Smooth muscle cell (in vitro differentiated cells): ENCODE measurements around the gene LGR4. TPM values are rescaled to one million over a fixed set of nuclear protein-coding genes. Genes with fewer than 3 reads are reported as not detected.
"Not testable (repeated sequence)": the region's sequence is repeated elsewhere in the genome, so short reads cannot be mapped to it uniquely, and the experiment has no call there.

Source experiments
- DNase-seq: peaks from one replicate; lab custom pipeline; 2025; ENCODE audit not compliant: unreplicated experiment; lab: John Stamatoyannopoulos, UW
- H2AFZ ChIP-seq: fragments of 200-600 bp; sonication (generic); 2 replicates; pipeline ENCODE4 v1.6.0; 2016; ENCODE audit warnings: antibody characterized with exemption, low read depth, mild to moderate bottlenecking
- H3F3A ChIP-seq: fragments of 200-600 bp; sonication (generic); 2 replicates; pipeline ENCODE4 v1.6.0; 2017; ENCODE audit warnings: antibody characterized with exemption, low read depth
- H3K27ac ChIP-seq: fragments of 200-600 bp; sonication (generic); 2 replicates; pipeline ENCODE4 v1.5.1; 2016; ENCODE audit warnings: low read depth, mild to moderate bottlenecking
- H3K27me3 ChIP-seq: fragments of 200-600 bp; sonication (generic); 2 replicates; pipeline ENCODE4 v1.6.1; 2016; ENCODE audit warnings: low read depth, mild to moderate bottlenecking
- H3K36me3 ChIP-seq: fragments of 200-600 bp; sonication (generic); 2 replicates; pipeline ENCODE4 v1.5.1; 2016; ENCODE audit warnings: low read depth
- H3K4me1 ChIP-seq: fragments of 200-600 bp; sonication (generic); 2 replicates; pipeline ENCODE4 v1.5.1; 2016; ENCODE audit warnings: low read depth
- H3K4me2 ChIP-seq: fragments of 200-600 bp; sonication (generic); 2 replicates; pipeline ENCODE4 v1.6.0; 2016; ENCODE audit warnings: mild to moderate bottlenecking
- H3K4me3 ChIP-seq: fragments of 200-600 bp; sonication (generic); 2 replicates; pipeline ENCODE4 v1.5.1; 2016; ENCODE audit warnings: mild to moderate bottlenecking
- H3K79me2 ChIP-seq: fragments of 200-600 bp; sonication (generic); 2 replicates; pipeline ENCODE4 v1.6.0; 2016; ENCODE audit warnings: low read depth, mild to moderate bottlenecking
- H3K9ac ChIP-seq: fragments of 200-600 bp; sonication (generic); 2 replicates; pipeline ENCODE4 v1.6.0; 2016; ENCODE audit warnings: low read depth
- H3K9me3 ChIP-seq: fragments of 200-600 bp; sonication (generic); replicated peaks from 2 replicates; pipeline ENCODE4 v1.5.1; 2016; ENCODE audit warnings: low read depth
- H4K20me1 ChIP-seq: fragments of 200-600 bp; sonication (generic); 2 replicates; pipeline ENCODE4 v1.6.0; 2016; ENCODE audit warnings: low read depth
- WGBS: methylation state at CpG from one replicate; pipeline ENCODE4 v1.1.7; 2016; ENCODE audit warnings: low lambda C conversion rate; 5-methylcytosine and 5-hydroxymethylcytosine counted together
- polyA plus RNA-seq: library from polyadenylated mRNA; unstranded; fragments of >200 nt; fragmentation: Nextera tagmentation; extraction: Ambion mirVana; gene quantifications from 2 replicates; pipeline ENCODE4 v1.2.1, GENCODE V29; 2016
- total RNA-seq: library from RNA; depleted of rRNA; stranded (reverse); fragments of >200 nt; gene quantifications from 2 replicates; pipeline ENCODE4 v1.2.3, GENCODE V29; 2014
- TF ChIP-seq, protein P1 (sequence below): fragments of 200-600 bp; sonication (generic); IDR thresholded peaks from 2 replicates; pipeline ENCODE4 v1.5.1; 2017; ENCODE audit warnings: borderline replicate concordance, mild to moderate bottlenecking, antibody characterized with exemption; ENCODE audit not compliant: insufficient read depth, poor library complexity, severe bottlenecking

LGR4 gene, protein sequence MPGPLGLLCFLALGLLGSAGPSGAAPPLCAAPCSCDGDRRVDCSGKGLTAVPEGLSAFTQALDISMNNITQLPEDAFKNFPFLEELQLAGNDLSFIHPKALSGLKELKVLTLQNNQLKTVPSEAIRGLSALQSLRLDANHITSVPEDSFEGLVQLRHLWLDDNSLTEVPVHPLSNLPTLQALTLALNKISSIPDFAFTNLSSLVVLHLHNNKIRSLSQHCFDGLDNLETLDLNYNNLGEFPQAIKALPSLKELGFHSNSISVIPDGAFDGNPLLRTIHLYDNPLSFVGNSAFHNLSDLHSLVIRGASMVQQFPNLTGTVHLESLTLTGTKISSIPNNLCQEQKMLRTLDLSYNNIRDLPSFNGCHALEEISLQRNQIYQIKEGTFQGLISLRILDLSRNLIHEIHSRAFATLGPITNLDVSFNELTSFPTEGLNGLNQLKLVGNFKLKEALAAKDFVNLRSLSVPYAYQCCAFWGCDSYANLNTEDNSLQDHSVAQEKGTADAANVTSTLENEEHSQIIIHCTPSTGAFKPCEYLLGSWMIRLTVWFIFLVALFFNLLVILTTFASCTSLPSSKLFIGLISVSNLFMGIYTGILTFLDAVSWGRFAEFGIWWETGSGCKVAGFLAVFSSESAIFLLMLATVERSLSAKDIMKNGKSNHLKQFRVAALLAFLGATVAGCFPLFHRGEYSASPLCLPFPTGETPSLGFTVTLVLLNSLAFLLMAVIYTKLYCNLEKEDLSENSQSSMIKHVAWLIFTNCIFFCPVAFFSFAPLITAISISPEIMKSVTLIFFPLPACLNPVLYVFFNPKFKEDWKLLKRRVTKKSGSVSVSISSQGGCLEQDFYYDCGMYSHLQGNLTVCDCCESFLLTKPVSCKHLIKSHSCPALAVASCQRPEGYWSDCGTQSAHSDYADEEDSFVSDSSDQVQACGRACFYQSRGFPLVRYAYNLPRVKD
- 92.2 and 96.5 TPM in 2 replicates for total RNA-seq
- polyA plus RNA-seq = 21.4 and 35.9 TPM in 2 replicates

DNA sequence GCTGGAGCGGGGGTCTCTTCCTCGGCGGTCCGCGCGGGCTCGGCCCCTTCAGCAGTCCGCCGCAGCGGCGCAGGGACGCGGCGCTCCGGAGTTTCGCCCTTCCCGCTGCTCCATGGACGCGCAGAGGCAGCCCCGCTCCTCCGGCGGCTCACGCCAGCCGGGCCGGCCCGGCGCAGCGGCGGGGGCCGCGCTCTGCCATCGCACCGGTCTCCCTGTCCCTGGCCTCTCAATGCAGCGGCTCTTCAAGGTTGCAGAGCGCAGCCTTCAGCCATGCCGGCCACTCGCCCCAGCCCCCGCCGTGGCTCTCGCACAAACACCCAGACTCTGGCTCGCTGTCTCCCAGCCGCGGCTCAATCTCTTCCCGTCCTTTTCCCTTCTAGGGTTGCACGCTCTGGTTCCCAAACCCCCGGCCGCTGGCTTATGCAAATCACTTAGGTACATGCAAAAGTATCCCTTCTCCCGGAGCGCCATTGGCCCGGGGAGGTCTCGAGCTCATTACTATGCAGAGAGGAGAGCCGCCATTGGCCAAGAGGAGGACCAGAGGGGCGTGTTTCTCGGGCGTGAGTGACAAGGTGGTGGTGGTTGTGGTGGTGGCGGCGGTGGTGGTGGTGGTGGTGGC, at the start of gene LGR4:
Gene LGR4, minus strand, starts transcription at position 393 of the 619 bp plus-strand sequence. CDS start 488 bp downstream, outside the sequence.
- Histone ChIP-seq H3K4me2 (peak within 1 kb of the TSS; percentile 96), H4K20me1 (peaks cover 42% of the 10 kb centered on the region), H3K27ac (peak within 1 kb of the TSS; percentile 51), H3K4me3 (peak within 1 kb of the TSS; percentile 72), H3K36me3 (no peaks in the 10 kb centered on the region), H3K9ac (peak within 1 kb of the TSS; percentile 43), H3K27me3 (no peaks in the 10 kb centered on the region), H3K79me2 (peaks cover 45% of the 10 kb centered on the region), H3K9me3 (no peaks in the 10 kb centered on the region), H2AFZ (peak within 1 kb of the TSS; percentile 52), H3F3A (peaks cover 11% of the 10 kb centered on the region), H3K4me1 (peaks cover 21% of the 10 kb centered on the region)
- TF ChIP-seq, protein P1, sequence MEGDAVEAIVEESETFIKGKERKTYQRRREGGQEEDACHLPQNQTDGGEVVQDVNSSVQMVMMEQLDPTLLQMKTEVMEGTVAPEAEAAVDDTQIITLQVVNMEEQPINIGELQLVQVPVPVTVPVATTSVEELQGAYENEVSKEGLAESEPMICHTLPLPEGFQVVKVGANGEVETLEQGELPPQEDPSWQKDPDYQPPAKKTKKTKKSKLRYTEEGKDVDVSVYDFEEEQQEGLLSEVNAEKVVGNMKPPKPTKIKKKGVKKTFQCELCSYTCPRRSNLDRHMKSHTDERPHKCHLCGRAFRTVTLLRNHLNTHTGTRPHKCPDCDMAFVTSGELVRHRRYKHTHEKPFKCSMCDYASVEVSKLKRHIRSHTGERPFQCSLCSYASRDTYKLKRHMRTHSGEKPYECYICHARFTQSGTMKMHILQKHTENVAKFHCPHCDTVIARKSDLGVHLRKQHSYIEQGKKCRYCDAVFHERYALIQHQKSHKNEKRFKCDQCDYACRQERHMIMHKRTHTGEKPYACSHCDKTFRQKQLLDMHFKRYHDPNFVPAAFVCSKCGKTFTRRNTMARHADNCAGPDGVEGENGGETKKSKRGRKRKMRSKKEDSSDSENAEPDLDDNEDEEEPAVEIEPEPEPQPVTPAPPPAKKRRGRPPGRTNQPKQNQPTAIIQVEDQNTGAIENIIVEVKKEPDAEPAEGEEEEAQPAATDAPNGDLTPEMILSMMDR = no peak
- WGBS = under 1% methylated on average over 32 of the region's 57 CpGs
- DNase-seq = peak; percentile 68

- Histone ChIP-seq H3K27me3 (no peaks in the 10 kb centered on the region), H3K36me3 (peaks cover 2% of the 10 kb centered on the region), H3K27ac (no peak overlapping the region), H3K4me2 (no peak overlapping the region), H3K4me1 (no peaks in the 10 kb centered on the region), H3K4me3 (no peak overlapping the region), H3K9me3 (peaks cover under 1% of the 10 kb centered on the region), H3K9ac (no peak overlapping the region), H4K20me1 (no peaks in the 10 kb centered on the region), H3F3A (no peaks in the 10 kb centered on the region), H3K79me2 (no peaks in the 10 kb centered on the region), H2AFZ (no peak overlapping the region)
- 92% methylated on average over 3 of the region's 3 CpGs for WGBS
- TF ChIP-seq, protein P1 = no peak
- DNase-seq = no peak
These were observed 47.6 kb upstream of the LGR4 start for GRCh38 chr11:27520226-27520625.

GRCh38 chr11:27518518-27518917, 45.9 kb upstream of the LGR4 start:
- peaks cover 5% of the 10 kb centered on the region for H3K36me3 ChIP-seq

GRCh38 chr11:27517490-27517889, 44.9 kb upstream of the LGR4 start:
- DNase-seq, H2AFZ ChIP-seq, H4K20me1 ChIP-seq, H3F3A ChIP-seq, H3K4me3 ChIP-seq, H3K27me3 ChIP-seq, H3K9ac ChIP-seq, H3K27ac ChIP-seq, H3K4me2 ChIP-seq, H3K4me1 ChIP-seq, H3K36me3 ChIP-seq, H3K9me3 ChIP-seq, H3K79me2 ChIP-seq: not testable (repeated sequence)
- WGBS = 96% methylated on average over 1 of the region's 1 CpG

More at GRCh38 chr11:27518518-27518917, 45.9 kb upstream of the LGR4 start:
- H3K79me2 ChIP-seq = no peaks in the 10 kb centered on the region
- H3K27me3 ChIP-seq = no peaks in the 10 kb centered on the region
- TF ChIP-seq, protein P1 = no peak
- no peaks in the 10 kb centered on the region for H4K20me1 ChIP-seq
- DNase-seq = no peak
- no peaks in the 10 kb centered on the region for H3F3A ChIP-seq
- WGBS = 89% methylated on average over 2 of the region's 2 CpGs
- no peak overlapping the region for H3K9ac ChIP-seq
- H3K4me3 ChIP-seq = no peak overlapping the region
- no peaks in the 10 kb centered on the region for H3K4me1 ChIP-seq
- H3K4me2 ChIP-seq = no peak overlapping the region
- H2AFZ ChIP-seq = no peak overlapping the region
- peaks cover 6% of the 10 kb centered on the region for H3K9me3 ChIP-seq
- no peak overlapping the region for H3K27ac ChIP-seq
